Endodermal cell (in vitro differentiated cells): Measurements from ENCODE around the gene FGFR2. TPM values are rescaled to one million over a fixed set of nuclear protein-coding genes. Genes with fewer than 3 reads are reported as not detected.

Source experiments
- DNase-seq: peaks from one replicate; pipeline ENCODE4 v3.0.0-alpha.2; 2017
- H3K27ac ChIP-seq: 2 replicates; pipeline ENCODE4 v1.5.1; 2013; ENCODE audit warnings: mild to moderate bottlenecking, low read depth, low read length, moderate library complexity
- H3K27me3 ChIP-seq: 2 replicates; pipeline ENCODE4 v1.6.1; 2013; ENCODE audit warnings: mild to moderate bottlenecking, low read length, moderate library complexity; ENCODE audit not compliant: insufficient read depth, control insufficient read depth, poor library complexity, severe bottlenecking
- H3K36me3 ChIP-seq: 2 replicates; pipeline ENCODE4 v1.7.0; 2013; ENCODE audit warnings: mild to moderate bottlenecking, low read length, moderate library complexity; ENCODE audit not compliant: control insufficient read depth, insufficient read depth
- H3K4me1 ChIP-seq: one replicate; pipeline ENCODE4 v1.7.0; 2013; ENCODE audit warnings: low read length; ENCODE audit not compliant: control insufficient read depth, insufficient read depth
- H3K4me3 ChIP-seq: 2 replicates; pipeline ENCODE4 v1.5.1; 2013; ENCODE audit warnings: mild to moderate bottlenecking, low read length, moderate library complexity
- H3K9ac ChIP-seq: 2 replicates; pipeline ENCODE4 v1.6.1; 2013; ENCODE audit warnings: mild to moderate bottlenecking, low read length, moderate library complexity; ENCODE audit not compliant: poor library complexity, severe bottlenecking; ENCODE audit errors: extremely low read depth
- H3K9me3 ChIP-seq: 2 replicates; pipeline ENCODE4 v1.6.1; 2013; ENCODE audit warnings: mild to moderate bottlenecking, low read length, moderate library complexity; ENCODE audit not compliant: control insufficient read depth
- H3K27ac Mint-ChIP-seq: 2 replicates; pipeline ENCODE4 v1.8.0; 2020; ENCODE audit warnings: mixed read lengths
- H3K27me3 Mint-ChIP-seq: 2 replicates; pipeline ENCODE4 v1.8.0; 2021; ENCODE audit warnings: mild to moderate bottlenecking, mixed read lengths; ENCODE audit not compliant: insufficient read depth
- H3K36me3 Mint-ChIP-seq: 2 replicates; pipeline ENCODE4 v1.8.0; 2020; ENCODE audit warnings: low read depth, mixed read lengths
- H3K4me1 Mint-ChIP-seq: 2 replicates; pipeline ENCODE4 v1.8.0; 2020; ENCODE audit warnings: mixed read lengths
- H3K4me3 Mint-ChIP-seq: 2 replicates; pipeline ENCODE4 v1.8.0; 2020; ENCODE audit warnings: mild to moderate bottlenecking, moderate library complexity, mixed read lengths
- H3K9me3 Mint-ChIP-seq: 2 replicates; pipeline ENCODE4 v1.8.0; 2020; ENCODE audit warnings: mild to moderate bottlenecking, mixed read lengths
- WGBS, 2 experiments: methylation state at CpG; one replicate each; pipeline versions ENCODE4 v1.1.5 to v1.1.7; 2013; ENCODE audit warnings: missing lambda C conversion rate in 2 of 2, mixed read lengths in 1 of 2; ENCODE audit not compliant: insufficient coverage in 1 of 2, insufficient read length in 1 of 2; 5-methylcytosine and 5-hydroxymethylcytosine counted together
- total RNA-seq, 2 donors: library from RNA; stranded (reverse); fragmentation: NEBNext Ultra II Directional in 1 of 2; extraction: Animal tissue kit (Norgen Biotek cat#: 25700) in 1 of 2; gene quantifications; 2 replicates in 1 of 2; 3 replicates in 1 of 2; pipeline ENCODE4 v1.2.1, GENCODE V29; 2021
- TF ChIP-seq, protein P1 (sequence below): fragments of 200-600 bp; sonication (generic); conservative IDR thresholded peaks from 2 replicates; pipeline ENCODE4 v1.5.0; 2021; ENCODE audit warnings: antibody characterized with exemption, mild to moderate bottlenecking

The FGFR2 gene
- total RNA-seq, 2 donors from 2014 or later = 56.5 to 77.0 TPM

GRCh38 chr10:121615836-121616235 lies 17.6 kb upstream of the FGFR2 start:
- DNase-seq = no peak
- no peak overlapping the region for H3K4me3 Mint-ChIP-seq
- 89 to 95% methylated on average over 3 to 7 of the region's 7 CpGs for WGBS, 2 experiments
- TF ChIP-seq, protein P1, sequence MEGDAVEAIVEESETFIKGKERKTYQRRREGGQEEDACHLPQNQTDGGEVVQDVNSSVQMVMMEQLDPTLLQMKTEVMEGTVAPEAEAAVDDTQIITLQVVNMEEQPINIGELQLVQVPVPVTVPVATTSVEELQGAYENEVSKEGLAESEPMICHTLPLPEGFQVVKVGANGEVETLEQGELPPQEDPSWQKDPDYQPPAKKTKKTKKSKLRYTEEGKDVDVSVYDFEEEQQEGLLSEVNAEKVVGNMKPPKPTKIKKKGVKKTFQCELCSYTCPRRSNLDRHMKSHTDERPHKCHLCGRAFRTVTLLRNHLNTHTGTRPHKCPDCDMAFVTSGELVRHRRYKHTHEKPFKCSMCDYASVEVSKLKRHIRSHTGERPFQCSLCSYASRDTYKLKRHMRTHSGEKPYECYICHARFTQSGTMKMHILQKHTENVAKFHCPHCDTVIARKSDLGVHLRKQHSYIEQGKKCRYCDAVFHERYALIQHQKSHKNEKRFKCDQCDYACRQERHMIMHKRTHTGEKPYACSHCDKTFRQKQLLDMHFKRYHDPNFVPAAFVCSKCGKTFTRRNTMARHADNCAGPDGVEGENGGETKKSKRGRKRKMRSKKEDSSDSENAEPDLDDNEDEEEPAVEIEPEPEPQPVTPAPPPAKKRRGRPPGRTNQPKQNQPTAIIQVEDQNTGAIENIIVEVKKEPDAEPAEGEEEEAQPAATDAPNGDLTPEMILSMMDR = no peak
- Histone ChIP-seq H3K27ac (no peak overlapping the region), H3K4me3 (no peak overlapping the region), H3K9me3 (peaks cover 18% of the 10 kb centered on the region), H3K9ac (no peak overlapping the region), H3K36me3 (no peaks in the 10 kb centered on the region), H3K27me3 (no peaks in the 10 kb centered on the region), H3K4me1 (peaks cover 4% of the 10 kb centered on the region)
- H3K27me3 Mint-ChIP-seq = peaks cover 15% of the 10 kb centered on the region
- peaks cover 12% of the 10 kb centered on the region for H3K4me1 Mint-ChIP-seq
- H3K9me3 Mint-ChIP-seq = peaks cover 16% of the 10 kb centered on the region
- no peak overlapping the region for H3K27ac Mint-ChIP-seq
- H3K36me3 Mint-ChIP-seq = no peaks in the 10 kb centered on the region

DNA sequence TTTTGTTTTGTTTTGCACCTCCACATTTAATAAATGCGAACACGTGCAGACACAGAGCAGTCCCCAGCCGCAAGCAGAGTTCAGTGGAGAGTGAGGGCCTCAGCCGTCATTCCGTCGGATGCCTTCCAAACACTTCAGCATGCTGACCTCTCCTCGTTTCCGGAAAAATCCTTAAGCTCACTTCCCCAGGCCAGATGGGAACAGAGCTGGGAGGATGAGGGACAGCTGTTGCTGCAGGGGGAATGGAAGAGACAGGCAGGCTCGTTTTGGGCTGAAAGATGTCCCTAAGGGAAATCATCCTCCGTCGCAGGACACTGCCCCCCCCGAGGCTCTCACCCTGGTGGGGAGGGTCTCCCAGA lies 17.2 kb upstream of the FGFR2 start:
- H3K4me1 Mint-ChIP-seq = peaks cover 12% of the 10 kb centered on the region
- no peak overlapping the region for H3K4me3 ChIP-seq
- no peaks in the 10 kb centered on the region for H3K36me3 ChIP-seq
- no peak overlapping the region for H3K27ac ChIP-seq
- peaks cover 18% of the 10 kb centered on the region for H3K9me3 ChIP-seq
- H3K27ac Mint-ChIP-seq = no peak overlapping the region
- 90% methylated on average over 9 to 12 of the region's 12 CpGs for WGBS, 2 experiments
- H3K4me3 Mint-ChIP-seq = no peak overlapping the region
- H3K4me1 ChIP-seq = peaks cover 3% of the 10 kb centered on the region
- H3K36me3 Mint-ChIP-seq = no peaks in the 10 kb centered on the region
- no peak overlapping the region for H3K9ac ChIP-seq
- H3K27me3 Mint-ChIP-seq = peaks cover 15% of the 10 kb centered on the region
- no peak for DNase-seq
- peaks cover 16% of the 10 kb centered on the region for H3K9me3 Mint-ChIP-seq
- H3K27me3 ChIP-seq = no peaks in the 10 kb centered on the region
- TF ChIP-seq, protein P1 = no peak

- no peak overlapping the region for H3K9ac ChIP-seq
- no peak overlapping the region for H3K27ac ChIP-seq
- peak; percentile 50 for DNase-seq
- Mint-ChIP-seq H3K4me3 (no peak overlapping the region), H3K27me3 (peaks cover 15% of the 10 kb centered on the region), H3K27ac (no peak overlapping the region), H3K9me3 (peaks cover 16% of the 10 kb centered on the region), H3K36me3 (no peaks in the 10 kb centered on the region), H3K4me1 (peaks cover 16% of the 10 kb centered on the region)
- WGBS, 2 experiments = 90 to 100% methylated on average over 2 to 9 of the region's 9 CpGs
- no peaks in the 10 kb centered on the region for H3K27me3 ChIP-seq
- H3K4me1 ChIP-seq = peaks cover 8% of the 10 kb centered on the region
- H3K9me3 ChIP-seq = peaks cover 18% of the 10 kb centered on the region
- no peaks in the 10 kb centered on the region for H3K36me3 ChIP-seq
- no peak overlapping the region for H3K4me3 ChIP-seq
- TF ChIP-seq, protein P1 = no peak
These were observed 16.6 kb upstream of the FGFR2 start for GRCh38 chr10:121614613-121615434.
